Activated B cell treated with CpG ODN at 0.5 μM for 24 hours (primary cell): ENCODE measurements around the gene MED31. TPM values are rescaled to one million over a fixed set of nuclear protein-coding genes. Genes with fewer than 3 reads are reported as not detected.
A peak's percentile ranks its signal among the peaks of the same experiment; 100 is the strongest.
"Not testable (repeated sequence)": the region's sequence is repeated elsewhere in the genome, so short reads cannot be mapped to it uniquely, and the experiment has no call there.

Source experiments
- ATAC-seq: fragments of 200-7000 bp; cut with Tn5 transposase; one replicate; pipeline ENCODE4 v1.10.0; 2021; ENCODE audit warnings: low read depth, mild to moderate bottlenecking, moderate library complexity
- CTCF ChIA-PET: fragments of 350-600 bp; sonication (Branson Sonifier 250); formaldehyde crosslinking; loops from one replicate; lab custom pipeline; 2021; ENCODE audit warnings: antibody characterized with exemption; lab: Charles Lee
- POLR2A ChIA-PET: fragments of 350-600 bp; sonication (Branson Sonifier 250); formaldehyde crosslinking; loops from one replicate; lab custom pipeline; 2021; ENCODE audit warnings: antibody characterized with exemption; lab: Charles Lee
- DNase-seq: peaks from one replicate; pipeline ENCODE4 v3.0.0; 2022
- H3K27ac Mint-ChIP-seq: one replicate; pipeline ENCODE4 v1.8.0; 2020; ENCODE audit warnings: mixed read lengths
- H3K27me3 Mint-ChIP-seq: one replicate; pipeline ENCODE4 v1.8.0; 2021; ENCODE audit warnings: mixed read lengths
- H3K36me3 Mint-ChIP-seq: one replicate; pipeline ENCODE4 v1.8.0; 2021; ENCODE audit warnings: low read depth, mixed read lengths
- H3K4me1 Mint-ChIP-seq: one replicate; pipeline ENCODE4 v1.8.0; 2021; ENCODE audit warnings: mixed read lengths
- H3K4me3 Mint-ChIP-seq: one replicate; pipeline ENCODE4 v1.8.0; 2020; ENCODE audit warnings: mild to moderate bottlenecking, mixed read lengths
- H3K9me3 Mint-ChIP-seq: one replicate; pipeline ENCODE4 v1.8.0; 2020; ENCODE audit warnings: mixed read lengths
- CTCF ChIP-seq: fragments of 200-600 bp; IDR thresholded peaks from one replicate; pipeline ENCODE4 v1.8.0; 2022; ENCODE audit warnings: antibody characterized with exemption, mild to moderate bottlenecking
- intact Hi-C: fragments of 100-400 bp; cut with micrococcal nuclease; formaldehyde crosslinking; loops from one replicate; pipeline ENCODE4 v1.15.1; 2024
- total RNA-seq: library from RNA; stranded (reverse); gene quantifications from 2 replicates; pipeline ENCODE4 v1.2.3, GENCODE V29; 2022

The MED31 gene
- total RNA-seq, 1 donor from 2014 or later: 23.4 TPM

GRCh38 chr17:6668727-6669425 lies 17.5 kb upstream of the MED31 start:
- Mint-ChIP-seq H3K4me1 (peaks cover 17% of the 10 kb centered on the region), H3K36me3 (peaks cover 23% of the 10 kb centered on the region), H3K27ac (no peak overlapping the region), H3K9me3 (no peaks in the 10 kb centered on the region), H3K4me3 (no peak overlapping the region), H3K27me3 (no peaks in the 10 kb centered on the region)
- ChIA-PET POLR2A (no interaction called here), CTCF (no interaction called here)
- ATAC-seq: no peak
- no peak for DNase-seq
- intact Hi-C loops: loop anchor here (5.0 kb wide), 2 partner anchors 243 to 333 kb away; no protein-coding TSS in a partner anchor
- TF ChIP-seq CTCF: no peak

- intact Hi-C loops: loop anchor here (5.0 kb wide), 2 partner anchors 244 to 334 kb away; no protein-coding TSS in a partner anchor
- CTCF ChIA-PET: no interaction called here
- Mint-ChIP-seq H3K4me1 (peaks cover 17% of the 10 kb centered on the region), H3K27me3 (no peaks in the 10 kb centered on the region), H3K4me3 (no peak overlapping the region), H3K9me3 (no peaks in the 10 kb centered on the region), H3K36me3 (peaks cover 23% of the 10 kb centered on the region), H3K27ac (no peak overlapping the region)
- DNase-seq (no peak), ATAC-seq (no peak)
- POLR2A ChIA-PET: no interaction called here
- no peak for TF ChIP-seq CTCF
Measured at GRCh38 chr17:6668219-6668618, 16.8 kb upstream of the MED31 start.

- no peak for TF ChIP-seq CTCF
- DNase-seq: no peak
- Mint-ChIP-seq H3K4me1 (peaks cover 21% of the 10 kb centered on the region), H3K4me3 (no peak overlapping the region), H3K36me3 (peaks cover 23% of the 10 kb centered on the region), H3K27me3 (no peaks in the 10 kb centered on the region), H3K27ac (no peak overlapping the region), H3K9me3 (no peaks in the 10 kb centered on the region)
- intact Hi-C loops: loop anchor here (2.0 to 5.0 kb wide), 3 partner anchors 45 to 335 kb away; partner anchors contain the start of gene SLC13A5
- ATAC-seq: no peak
- ChIA-PET POLR2A (no interaction called here), CTCF (interaction anchor here (2.4 kb wide), 1 partner anchor 176 kb away, joined by 19 read pairs; no protein-coding TSS in a partner anchor)
Measured at GRCh38 chr17:6667516-6667915, 16.1 kb upstream of the MED31 start.

- Mint-ChIP-seq H3K4me3 (no peak overlapping the region), H3K4me1 (peaks cover 29% of the 10 kb centered on the region), H3K36me3 (peaks cover 19% of the 10 kb centered on the region), H3K27me3 (no peaks in the 10 kb centered on the region), H3K27ac (no peak overlapping the region), H3K9me3 (no peaks in the 10 kb centered on the region)
- CTCF ChIA-PET: interaction anchor here (0.6 to 2.4 kb wide), 5 partner anchors 80 to 402 kb away, joined by 3 to 19 read pairs (median 4); no protein-coding TSS in a partner anchor
- TF ChIP-seq CTCF: no peak
- DNase-seq (no peak), ATAC-seq (no peak)
- POLR2A ChIA-PET: interaction anchor here (0.7 kb wide), 1 partner anchor 211 kb away, joined by 3 read pairs; no protein-coding TSS in a partner anchor
- intact Hi-C loops: loop anchor here (1.0 to 5.0 kb wide), 5 partner anchors 46 to 336 kb away; partner anchors contain the start of gene SLC13A5
Measured at GRCh38 chr17:6666557-6666956, 15.2 kb upstream of the MED31 start.

GRCh38 chr17:6666077-6666521 lies 14.7 kb upstream of the MED31 start:
- Mint-ChIP-seq H3K36me3 (peaks cover 17% of the 10 kb centered on the region), H3K4me1 (peaks cover 34% of the 10 kb centered on the region), H3K27ac (no peak overlapping the region), H3K4me3 (no peak overlapping the region), H3K9me3 (no peaks in the 10 kb centered on the region), H3K27me3 (no peaks in the 10 kb centered on the region)
- peak; percentile 95 for ATAC-seq
- intact Hi-C loops: loop anchor here (1.0 to 5.0 kb wide), 5 partner anchors 47 to 336 kb away; partner anchors contain the start of gene SLC13A5
- no peak for DNase-seq
- ChIA-PET CTCF (interaction anchor here (0.6 to 2.4 kb wide), 5 partner anchors 81 to 402 kb away, joined by 3 to 19 read pairs (median 4); no protein-coding TSS in a partner anchor), POLR2A (no interaction called here)
- no peak for TF ChIP-seq CTCF

GRCh38 chr17:6663200-6663599 lies 11.8 kb upstream of the MED31 start:
- H3K27me3 Mint-ChIP-seq, H3K36me3 Mint-ChIP-seq, ATAC-seq, DNase-seq, H3K9me3 Mint-ChIP-seq, H3K27ac Mint-ChIP-seq, H3K4me3 Mint-ChIP-seq, intact Hi-C loops, CTCF ChIA-PET, POLR2A ChIA-PET: not testable (repeated sequence)
- H3K4me1 Mint-ChIP-seq: peaks cover 52% of the 10 kb centered on the region
